SK-N-DZ (cell line): Measurements from ENCODE around the gene TLCD3B. TPM values are rescaled to one million over a fixed set of nuclear protein-coding genes. Genes with fewer than 3 reads are reported as not detected.

ENCODE experiments used
- DNase-seq: peaks from one replicate; pipeline ENCODE4 v3.0.0-alpha.2; 2015; ENCODE audit warnings: low spot score
- polyA plus RNA-seq, 2 experiments: library from polyadenylated mRNA; depleted of rRNA; stranded (reverse); fragments of >200 nt; gene quantifications; 2 replicates each; pipeline ENCODE4 v1.2.3, GENCODE V29; 2014

Gene TLCD3B, protein sequence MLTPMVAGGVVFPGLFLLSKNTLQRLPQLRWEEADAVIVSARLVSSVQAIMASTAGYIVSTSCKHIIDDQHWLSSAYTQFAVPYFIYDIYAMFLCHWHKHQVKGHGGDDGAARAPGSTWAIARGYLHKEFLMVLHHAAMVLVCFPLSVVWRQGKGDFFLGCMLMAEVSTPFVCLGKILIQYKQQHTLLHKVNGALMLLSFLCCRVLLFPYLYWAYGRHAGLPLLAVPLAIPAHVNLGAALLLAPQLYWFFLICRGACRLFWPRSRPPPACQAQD
- 20.1 and 22.4 TPM in 2 replicates for polyA plus RNA-seq (2014; cell fraction: cytosol; rRNA removed)
- polyA plus RNA-seq (2014; cell fraction: nucleus; rRNA removed): 46.9 and 66.3 TPM in 2 replicates

DNA sequence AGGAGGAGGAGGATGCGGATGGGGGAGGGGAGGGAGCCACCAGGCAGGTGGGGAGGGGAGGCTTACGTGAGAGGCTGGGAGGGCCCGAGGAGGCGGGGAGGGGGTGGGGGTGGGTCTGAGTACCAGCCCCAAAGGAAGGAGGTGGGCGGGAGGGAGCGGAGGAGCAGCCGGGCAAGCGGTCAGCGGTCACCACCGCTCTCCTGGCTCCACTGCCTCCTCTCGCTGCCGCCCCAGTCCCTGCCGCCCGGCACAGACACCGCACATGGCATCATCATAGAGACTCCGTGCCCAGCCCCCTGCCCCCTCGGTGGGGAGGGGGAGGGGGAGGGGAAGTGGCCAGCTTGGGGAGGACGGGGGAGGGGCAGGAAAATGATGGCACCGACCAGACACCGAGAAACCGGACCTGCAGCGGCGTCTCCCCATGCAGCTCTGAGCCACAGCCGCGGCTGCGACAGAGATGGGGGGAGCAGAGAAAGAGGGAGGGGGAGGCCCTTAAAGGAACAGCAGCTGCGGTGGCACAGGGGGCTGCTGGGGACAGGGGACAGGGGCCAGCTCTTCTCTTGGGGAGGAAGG lies at the start of gene TLCD3B:
Gene TLCD3B, minus strand, starts transcription at position 431 of the 573 bp plus-strand sequence. CDS start 744 bp downstream, outside the sequence.
- DNase-seq: peak; percentile 62

DNA sequence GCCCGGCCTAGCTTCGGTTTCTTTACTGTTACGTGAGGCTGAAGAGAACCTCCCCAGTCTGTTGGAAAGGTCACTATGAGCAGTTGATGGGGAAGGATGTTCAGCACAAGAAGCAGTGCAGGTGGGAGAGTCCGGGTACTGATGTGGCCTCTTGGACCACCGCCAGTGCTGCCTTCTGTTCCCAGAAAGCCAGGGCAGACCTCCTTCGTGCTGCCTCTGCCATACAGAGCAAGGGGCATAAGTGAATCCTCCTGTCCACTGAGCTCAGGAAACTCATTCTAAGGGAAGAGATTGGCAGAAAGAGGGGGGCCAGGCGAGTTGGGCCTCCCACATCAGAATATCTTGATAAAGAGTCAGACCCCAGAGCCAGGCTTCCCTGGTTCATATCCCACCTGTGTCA lies 48.4 kb upstream of the TLCD3B start:
- no peak for DNase-seq

DNA sequence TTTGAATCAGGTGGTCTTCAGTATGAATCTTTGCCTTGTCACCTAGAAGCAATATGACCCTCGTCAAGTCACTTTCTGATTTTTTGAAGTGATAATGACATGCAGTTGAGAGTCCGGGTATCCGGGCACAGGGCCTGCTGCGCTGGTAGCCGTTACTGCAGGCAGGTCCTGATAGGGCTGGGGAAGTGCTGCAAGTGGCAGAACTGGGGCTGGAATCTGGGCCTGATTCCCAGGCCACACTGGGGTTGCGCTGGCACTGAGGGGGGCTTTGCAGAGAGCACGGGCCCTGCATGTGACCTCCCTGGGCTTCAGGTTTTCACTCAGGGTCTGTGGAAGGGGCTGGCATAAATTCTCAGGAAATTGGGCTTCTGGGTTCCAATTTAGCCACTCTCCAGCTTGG lies 47.7 kb upstream of the TLCD3B start:
- no peak for DNase-seq

DNA sequence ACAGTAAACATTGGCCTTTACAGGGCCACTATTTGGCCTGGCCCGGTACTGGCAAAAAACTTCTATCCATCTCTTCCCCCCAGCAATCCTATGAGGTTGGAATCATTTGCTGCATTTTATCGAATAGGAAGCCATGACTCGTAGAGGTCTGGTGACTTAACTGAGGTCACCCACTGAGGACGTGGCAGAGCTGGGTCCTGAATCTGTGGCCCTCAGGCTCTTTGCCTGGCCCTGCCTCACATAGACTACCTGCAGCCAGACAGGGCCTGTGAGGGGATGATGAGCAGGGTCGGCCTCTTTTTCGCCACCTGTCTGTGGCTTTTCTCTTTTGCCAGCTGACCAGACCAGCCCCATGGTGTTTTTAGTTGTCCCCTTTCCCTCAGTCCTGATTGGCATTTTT lies 46.6 kb upstream of the TLCD3B start:
- DNase-seq: no peak

DNA sequence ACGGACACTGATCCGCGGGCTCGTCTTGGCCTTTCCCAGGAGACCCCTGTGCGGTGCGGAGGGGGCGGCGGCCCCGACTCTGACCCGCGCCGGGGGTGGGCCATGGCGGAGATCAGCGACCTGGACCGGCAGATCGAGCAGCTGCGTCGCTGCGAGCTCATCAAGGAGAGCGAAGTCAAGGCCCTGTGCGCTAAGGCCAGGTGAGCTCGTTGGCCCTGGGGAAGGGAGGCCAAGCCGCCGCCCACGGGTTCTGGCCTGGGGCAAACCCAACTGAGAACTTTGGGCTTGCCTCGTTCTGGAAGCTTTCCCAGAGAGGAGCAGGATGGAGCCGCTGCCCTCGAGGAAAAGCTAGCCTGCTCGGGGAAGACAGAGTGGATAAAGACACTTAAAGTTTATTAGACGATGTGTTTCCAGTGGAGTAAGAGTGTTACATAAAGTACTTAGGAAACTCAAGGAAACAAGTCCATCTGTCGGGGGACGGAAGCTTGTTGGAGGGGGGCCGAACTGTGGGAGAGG lies 45.3 kb upstream of the TLCD3B start:
- no peak for DNase-seq

DNA sequence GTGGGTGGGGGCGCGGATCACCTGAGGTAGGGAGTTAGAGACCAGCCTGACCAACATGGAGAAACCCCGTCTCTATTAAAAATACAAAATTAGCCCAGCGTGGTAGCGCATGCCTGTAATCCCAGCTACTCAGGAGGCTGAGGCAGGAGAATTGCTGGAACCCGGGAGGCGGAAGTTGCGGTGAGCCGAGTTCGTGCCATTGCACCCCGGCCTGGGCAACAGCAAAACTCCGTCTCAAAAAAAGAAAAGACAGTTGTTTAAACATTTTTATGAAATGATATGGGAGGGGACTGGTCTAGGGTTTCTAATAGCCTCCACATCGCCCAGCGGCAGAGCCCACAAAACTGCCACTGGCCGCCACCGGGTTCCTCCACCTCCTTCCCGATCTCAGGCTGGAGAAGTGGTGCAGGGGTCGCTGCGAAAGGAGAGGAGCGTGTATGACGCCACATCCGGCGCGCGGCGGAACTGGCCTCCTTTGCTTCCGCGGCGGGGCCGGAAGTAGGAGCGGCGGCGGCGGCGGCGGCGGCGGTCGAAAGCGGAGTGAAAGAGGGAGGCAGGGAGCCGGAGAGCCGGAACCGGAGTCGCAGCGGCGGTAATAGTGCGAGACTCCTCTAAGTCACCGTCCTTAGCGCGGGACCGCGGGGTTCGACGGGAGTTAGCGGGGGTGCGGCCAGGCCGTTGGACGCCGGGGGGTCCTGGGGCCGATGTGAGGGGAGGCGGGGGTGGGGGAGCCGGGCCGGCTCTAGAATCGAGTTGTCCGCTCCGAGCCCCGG lies 44.6 kb upstream of the TLCD3B start, which contains the start of gene PPP4C:
Gene PPP4C, plus strand, starts transcription at position 492 of the 773 bp plus-strand sequence. CDS start 384 bp downstream, outside the sequence.
- peak; percentile 86 for DNase-seq

DNA sequence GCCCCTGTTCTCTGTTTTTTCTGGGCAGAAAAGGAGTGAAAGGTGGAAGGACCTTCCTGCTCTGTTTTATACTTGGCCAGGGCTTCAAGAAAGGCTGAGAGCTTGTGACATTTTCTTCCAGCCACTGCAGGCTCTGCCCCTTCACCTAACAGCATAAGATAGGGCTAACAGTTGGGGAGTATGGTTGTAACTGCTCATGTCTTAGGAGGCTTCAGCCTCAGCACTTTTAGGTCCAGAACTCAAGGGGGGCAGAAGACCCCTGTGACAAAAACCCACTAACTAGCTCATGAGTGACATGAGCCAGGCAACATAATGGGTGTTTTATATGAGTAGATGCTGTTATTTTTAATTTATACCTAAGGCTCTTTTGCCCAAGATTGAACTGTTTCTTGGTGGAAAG lies 39.4 kb upstream of the TLCD3B start:
- no peak for DNase-seq

DNA sequence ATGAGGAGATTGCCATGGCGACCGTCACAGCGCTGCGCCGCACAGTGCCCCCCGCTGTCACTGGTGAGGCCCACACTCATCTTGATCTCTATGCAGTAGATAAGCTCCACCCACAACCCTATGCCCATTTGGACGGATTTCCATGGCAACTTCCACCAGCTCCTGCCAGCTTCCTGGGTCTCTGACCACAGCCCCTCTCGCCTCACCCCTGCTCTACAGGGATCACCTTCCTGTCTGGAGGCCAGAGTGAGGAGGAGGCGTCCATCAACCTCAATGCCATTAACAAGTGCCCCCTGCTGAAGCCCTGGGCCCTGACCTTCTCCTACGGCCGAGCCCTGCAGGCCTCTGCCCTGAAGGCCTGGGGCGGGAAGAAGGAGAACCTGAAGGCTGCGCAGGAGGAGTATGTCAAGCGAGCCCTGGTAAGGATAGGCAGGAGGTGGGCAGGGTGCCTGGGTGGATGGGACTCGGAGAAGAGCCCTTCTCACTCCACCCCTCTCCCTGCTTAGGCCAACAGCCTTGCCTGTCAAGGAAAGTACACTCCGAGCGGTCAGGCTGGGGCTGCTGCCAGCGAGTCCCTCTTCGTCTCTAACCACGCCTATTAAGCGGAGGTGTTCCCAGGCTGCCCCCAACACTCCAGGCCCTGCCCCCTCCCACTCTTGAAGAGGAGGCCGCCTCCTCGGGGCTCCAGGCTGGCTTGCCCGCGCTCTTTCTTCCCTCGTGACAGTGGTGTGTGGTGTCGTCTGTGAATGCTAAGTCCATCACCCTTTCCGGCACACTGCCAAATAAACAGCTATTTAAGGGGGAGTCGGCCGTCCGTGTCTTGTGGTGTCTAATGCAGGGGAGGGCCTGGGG lies 38.8 kb upstream of the TLCD3B start:
- DNase-seq: no peak

DNA sequence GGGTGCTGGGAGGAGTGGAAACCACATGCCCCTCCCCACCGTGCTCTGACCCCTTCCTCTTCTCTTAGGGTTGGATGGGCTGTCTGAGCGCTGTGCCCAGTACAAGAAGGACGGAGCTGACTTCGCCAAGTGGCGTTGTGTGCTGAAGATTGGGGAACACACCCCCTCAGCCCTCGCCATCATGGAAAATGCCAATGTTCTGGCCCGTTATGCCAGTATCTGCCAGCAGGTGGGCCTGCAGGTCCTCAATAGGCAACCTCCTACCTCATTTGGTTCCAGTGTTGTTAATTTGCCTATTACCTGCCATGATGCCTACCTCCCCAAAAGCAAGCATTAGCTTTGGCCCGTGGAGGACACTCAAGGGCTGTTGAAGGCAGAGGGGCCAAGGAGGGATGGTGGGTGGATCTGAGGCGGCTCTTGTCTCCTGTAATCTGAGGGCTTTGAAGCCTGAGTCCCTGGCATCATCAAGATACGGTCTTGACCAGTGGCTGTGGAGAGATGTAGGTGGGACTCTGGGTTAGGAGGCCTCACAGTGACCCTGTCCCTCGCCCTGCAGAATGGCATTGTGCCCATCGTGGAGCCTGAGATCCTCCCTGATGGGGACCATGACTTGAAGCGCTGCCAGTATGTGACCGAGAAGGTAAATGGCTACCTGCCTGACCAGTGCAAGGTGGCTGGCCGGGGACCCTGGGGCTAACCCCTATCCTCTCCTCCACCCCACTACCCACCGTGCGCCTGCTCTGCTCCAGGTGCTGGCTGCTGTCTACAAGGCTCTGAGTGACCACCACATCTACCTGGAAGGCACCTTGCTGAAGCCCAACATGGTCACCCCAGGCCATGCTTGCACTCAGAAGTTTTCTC lies 37.9 kb upstream of the TLCD3B start:
- DNase-seq: no peak

DNA sequence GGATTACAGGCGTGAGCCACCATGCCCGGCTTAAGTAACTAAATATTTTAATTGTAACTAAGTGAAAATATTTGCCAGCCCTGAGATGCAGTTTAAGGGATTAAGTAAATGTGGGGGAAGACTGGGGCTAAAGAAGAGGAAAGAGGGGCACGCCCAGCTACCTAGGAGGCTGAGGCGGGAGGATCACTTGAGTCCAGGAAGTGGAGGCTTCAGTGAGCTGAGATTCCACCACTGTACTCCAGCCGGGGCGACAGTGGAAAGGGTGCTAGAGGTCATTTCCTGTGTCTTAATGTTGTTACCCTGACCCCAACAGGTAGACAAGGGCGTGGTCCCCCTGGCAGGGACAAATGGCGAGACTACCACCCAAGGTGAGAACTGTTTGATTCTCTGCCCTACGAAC lies 37.3 kb upstream of the TLCD3B start:
- no peak for DNase-seq

DNA sequence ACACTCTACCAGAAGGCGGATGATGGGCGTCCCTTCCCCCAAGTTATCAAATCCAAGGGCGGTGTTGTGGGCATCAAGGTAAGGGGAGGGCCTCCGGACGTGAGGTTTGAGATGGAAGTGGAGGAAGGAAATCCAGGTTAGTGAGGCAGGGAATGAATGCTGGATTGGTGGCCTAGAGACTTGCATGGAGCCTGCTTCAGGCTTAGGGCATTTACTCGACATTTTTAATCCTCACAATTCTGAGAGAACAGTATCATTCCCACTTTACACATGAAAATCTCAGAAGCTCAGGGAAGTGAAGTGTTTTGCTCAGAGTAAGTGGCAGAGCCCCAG lies 36.5 kb upstream of the TLCD3B start:
- no peak for DNase-seq

DNA sequence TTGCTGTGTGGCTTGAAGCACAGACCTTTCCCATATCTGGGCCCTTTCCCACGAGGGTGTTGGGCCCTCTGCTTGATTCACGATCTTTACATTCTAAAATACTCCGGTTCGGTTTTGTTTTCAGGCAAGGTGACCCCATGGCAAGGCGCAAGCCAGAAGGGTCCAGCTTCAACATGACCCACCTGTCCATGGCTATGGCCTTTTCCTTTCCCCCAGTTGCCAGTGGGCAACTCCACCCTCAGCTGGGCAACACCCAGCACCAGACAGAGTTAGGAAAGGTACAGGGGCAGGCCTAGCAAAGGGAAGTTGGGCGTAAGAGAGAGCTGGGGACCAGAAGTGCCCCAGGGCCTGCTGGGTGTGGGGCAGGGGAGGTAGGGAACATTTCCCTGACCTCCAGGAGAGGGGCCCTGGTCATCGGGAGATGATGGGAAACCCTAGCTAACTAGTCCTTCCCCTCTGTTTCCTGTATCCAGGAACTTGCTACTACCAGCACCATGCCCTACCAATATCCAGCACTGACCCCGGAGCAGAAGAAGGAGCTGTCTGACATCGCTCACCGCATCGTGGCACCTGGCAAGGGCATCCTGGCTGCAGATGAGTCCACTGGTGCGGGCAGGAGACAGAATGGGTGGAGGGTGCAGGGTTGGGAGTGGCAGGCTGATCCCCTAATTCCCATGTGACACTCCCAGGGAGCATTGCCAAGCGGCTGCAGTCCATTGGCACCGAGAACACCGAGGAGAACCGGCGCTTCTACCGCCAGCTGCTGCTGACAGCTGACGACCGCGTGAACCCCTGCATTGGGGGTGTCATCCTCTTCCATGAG lies 35.9 kb upstream of the TLCD3B start:
- no peak for DNase-seq

DNA sequence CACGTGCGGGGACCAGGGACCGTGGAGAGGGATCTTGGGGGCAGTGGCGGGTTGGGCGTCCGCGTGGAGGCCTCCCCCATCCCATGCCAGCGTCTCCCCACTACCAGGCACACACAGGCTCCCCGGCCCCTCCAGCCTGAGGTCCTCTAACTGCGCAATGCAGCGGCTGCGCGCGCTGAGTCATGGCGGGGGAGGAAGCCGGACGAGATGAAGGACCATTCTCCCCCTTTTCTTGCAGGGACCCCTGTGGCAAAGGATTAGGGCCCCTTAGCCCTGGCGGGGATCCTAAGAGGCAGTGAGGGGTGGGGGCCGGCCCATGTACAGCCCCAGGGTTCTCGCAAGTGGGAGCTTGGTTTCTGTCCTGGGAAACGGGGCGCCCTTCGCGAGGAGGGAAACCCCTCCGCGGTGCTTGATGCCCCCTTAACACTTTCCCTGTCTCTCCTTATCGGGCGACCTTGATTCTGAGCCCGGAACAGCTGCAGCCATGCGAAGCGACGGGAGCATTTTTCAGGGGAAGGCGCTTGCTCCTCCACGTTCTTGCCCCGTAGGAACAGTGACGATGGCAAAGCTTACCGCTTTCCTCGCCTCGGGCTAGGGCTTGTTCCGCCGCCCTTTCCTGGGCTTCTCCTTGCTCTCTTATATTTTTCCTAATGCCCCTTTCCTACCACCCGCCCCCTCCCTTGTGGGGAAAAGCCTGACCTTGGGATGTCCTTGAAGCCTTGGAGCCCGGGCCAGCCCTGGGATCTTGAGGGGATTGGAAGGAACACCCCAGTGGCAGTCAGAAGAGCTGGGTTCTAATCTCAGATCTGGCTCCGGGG lies 35.1 kb upstream of the TLCD3B start:
- no peak for DNase-seq

DNA sequence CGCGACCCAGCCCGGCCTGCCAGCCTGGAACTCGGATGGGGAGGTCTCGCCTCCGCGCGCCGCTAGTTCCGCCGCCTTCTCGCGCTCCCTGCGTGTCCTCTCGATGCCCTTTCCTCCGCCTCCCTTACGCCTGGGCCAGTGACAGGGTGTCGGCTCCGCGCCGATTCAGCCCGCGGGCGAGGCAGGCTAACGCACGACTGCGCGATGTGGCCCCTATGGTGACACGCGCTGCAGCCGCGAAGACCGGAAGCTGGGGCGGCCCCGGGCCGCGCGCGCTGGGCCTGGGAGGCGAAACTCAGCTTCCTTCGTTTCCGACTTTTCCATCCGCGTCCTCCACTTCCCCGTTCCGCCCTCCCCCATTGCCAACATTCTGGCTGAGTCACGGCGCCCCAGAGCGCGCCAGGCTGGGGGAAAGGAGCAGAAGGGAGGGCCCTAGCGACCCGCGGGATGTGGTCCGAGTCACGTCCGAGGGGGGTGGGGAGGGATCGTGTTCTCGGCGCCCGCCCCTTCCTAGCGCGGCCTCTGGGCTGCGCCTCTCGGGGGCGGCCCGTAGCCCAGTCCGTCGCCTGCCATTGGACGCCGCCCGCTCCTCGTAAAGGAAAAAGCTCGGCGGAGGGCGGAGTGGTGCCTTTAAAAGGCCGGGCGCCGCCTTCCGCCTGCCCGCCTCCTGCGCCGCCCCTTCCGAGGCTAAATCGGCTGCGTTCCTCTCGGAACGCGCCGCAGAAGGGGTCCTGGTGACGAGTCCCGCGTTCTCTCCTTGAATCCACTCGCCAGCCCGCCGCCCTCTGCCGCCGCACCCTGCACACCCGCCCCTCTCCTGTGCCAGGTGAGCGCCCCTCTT lies 34.3 kb upstream of the TLCD3B start, which contains the start of gene ALDOA:
Gene ALDOA, plus strand, starts transcription at position 659 of the 841 bp plus-strand sequence. CDS start 1,138 bp downstream, outside the sequence.
- DNase-seq: peak; percentile 96

DNA sequence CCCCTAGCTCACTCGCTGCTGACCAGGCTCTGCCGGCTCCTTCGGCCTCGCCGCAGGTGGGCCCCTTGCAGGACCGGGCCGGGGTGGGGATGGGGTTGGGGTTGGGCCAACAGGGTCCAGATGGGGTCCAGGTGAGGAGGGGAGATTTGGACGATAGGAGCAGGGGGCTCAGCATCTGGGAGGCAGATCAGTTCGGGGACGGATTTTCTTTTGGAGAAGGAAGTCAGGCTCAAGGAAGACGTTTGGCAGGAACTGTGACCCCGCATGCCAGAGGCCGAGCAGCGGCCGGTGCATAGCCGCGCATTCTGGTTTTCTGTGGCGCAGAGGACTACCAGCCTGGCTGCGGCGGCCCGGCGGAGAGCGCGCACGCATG lies 33.6 kb upstream of the TLCD3B start:
- DNase-seq: no peak

DNA sequence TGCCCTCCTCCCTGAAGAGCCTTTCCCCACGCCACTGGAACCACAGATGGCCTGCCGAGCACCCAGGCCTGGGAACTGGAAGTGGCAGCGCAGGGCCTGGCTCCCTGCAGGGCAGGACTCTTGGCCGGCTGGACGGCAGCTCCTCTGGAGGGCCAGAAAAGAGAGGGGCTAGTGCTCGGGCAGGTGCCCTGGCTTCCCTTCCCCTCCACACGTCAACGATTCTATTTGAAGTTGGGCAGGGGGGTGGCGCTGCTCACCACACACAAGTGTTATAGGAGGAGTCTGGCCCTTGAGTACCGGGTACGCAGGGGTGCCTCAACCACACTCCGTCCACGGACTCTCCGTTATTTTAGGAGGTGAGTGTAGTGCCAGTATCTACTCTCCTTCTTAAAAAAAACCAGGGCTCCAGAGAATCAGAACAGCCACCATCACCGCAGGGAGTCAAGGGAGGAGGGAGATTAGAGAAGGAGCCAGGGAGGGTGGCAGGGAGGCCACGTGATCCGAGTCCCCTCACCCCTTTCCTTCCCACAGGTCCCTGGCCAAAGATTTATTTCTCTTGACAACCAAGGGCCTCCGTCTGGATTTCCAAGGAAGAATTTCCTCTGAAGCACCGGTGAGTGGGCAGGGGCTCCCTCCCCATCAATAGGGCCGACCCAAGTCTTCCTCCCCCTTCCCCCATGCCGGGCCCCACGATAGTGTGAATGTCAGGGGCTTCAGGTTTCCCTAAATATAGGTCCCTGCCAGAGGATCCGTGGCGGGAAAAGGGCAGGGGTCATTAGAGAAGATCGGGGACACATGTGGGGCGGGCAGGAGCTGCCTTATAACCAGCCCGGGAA lies 33.0 kb upstream of the TLCD3B start:
- DNase-seq: peak; percentile 74
